UCSD-AML1 (cell line): ENCODE results near the gene FAM219A.
"Not testable (repeated sequence)": the region's sequence is repeated elsewhere in the genome, so short reads cannot be mapped to it uniquely, and the experiment has no call there.

Experiments used
- DNase-seq: peaks from one replicate; lab custom pipeline; 2025; ENCODE audit not compliant: unreplicated experiment; lab: John Stamatoyannopoulos, UW

The FAM219A gene

GRCh38 chr9:34379334-34380033, 78.9 kb downstream of the FAM219A start:
- peak; percentile 81 for DNase-seq

GRCh38 chr9:34378376-34379060, 79.9 kb downstream of the FAM219A start:
- DNase-seq, result no peak

GRCh38 chr9:34377404-34377746, 81.0 kb downstream of the FAM219A start:
- DNase-seq, result no peak

GRCh38 chr9:34376596-34377403, 81.6 kb downstream of the FAM219A start, which contains the start of gene MYORG:
TSS of gene MYORG (minus strand) at chr9:34376898. CDS start at chr9:34372943, 3,955 bp downstream.
- peak; percentile 96 for DNase-seq

- DNase-seq, result peak; percentile 52
Measured at GRCh38 chr9:34375901-34376595, 82.3 kb downstream of the FAM219A start.

GRCh38 chr9:34374905-34375552, 83.3 kb downstream of the FAM219A start:
- no peak for DNase-seq

GRCh38 chr9:34374339-34374738, 84.0 kb downstream of the FAM219A start:
- DNase-seq, result no peak

- DNase-seq, result no peak
Measured at GRCh38 chr9:34373749-34374148, 84.6 kb downstream of the FAM219A start.

- DNase-seq, result no peak
Measured at GRCh38 chr9:34372467-34373011, 85.8 kb downstream of the FAM219A start.

- DNase-seq, result no peak
Measured at GRCh38 chr9:34371886-34372466, 86.4 kb downstream of the FAM219A start.

- no peak for DNase-seq
Measured at GRCh38 chr9:34370970-34371880, 87.1 kb downstream of the FAM219A start.

- no peak for DNase-seq
Measured at GRCh38 chr9:34370335-34370969, 87.9 kb downstream of the FAM219A start.

GRCh38 chr9:34369636-34370035, 88.7 kb downstream of the FAM219A start:
- no peak for DNase-seq

GRCh38 chr9:34368796-34369195, 89.6 kb downstream of the FAM219A start:
- DNase-seq, result not testable (repeated sequence)

- not testable (repeated sequence) for DNase-seq
Measured at GRCh38 chr9:34367751-34368410, 90.5 kb downstream of the FAM219A start.

- no peak for DNase-seq
Measured at GRCh38 chr9:34366365-34366764, 92.0 kb downstream of the FAM219A start.

- no peak for DNase-seq
Measured at GRCh38 chr9:34365282-34365681, 93.1 kb downstream of the FAM219A start.
